IMR-90 (cell line): ENCODE measurements around the gene EIF3A. TPM values are rescaled to one million over a fixed set of nuclear protein-coding genes. Genes with fewer than 3 reads are reported as not detected.

Source experiments
- ATAC-seq: fragments of 200-7000 bp; cut with Tn5 transposase; 2 replicates; pipeline ENCODE4 v1.9.1; 2020; ENCODE audit warnings: low read depth, mild to moderate bottlenecking, moderate library complexity
- BruUV-seq: library from RNA; stranded (reverse); fragments of 400-500 nt; replicated peaks from 2 replicates; lab custom pipeline; 2021; lab: Mats Ljungman, UMichigan
- CTCF ChIA-PET: fragments of 300-600 bp; formaldehyde crosslinking; extraction: SDS; loops from one replicate; lab custom pipeline; 2021; ENCODE audit warnings: antibody characterized with exemption; lab: Yijun Ruan, JAX
- POLR2A ChIA-PET: fragments of 300-600 bp; sonication (Branson Sonifier 250); formaldehyde crosslinking; loops from one replicate; lab custom pipeline; 2022; ENCODE audit warnings: antibody characterized with exemption; ENCODE audit not compliant: unreplicated experiment; lab: Charles Lee
- DNase-seq: peaks from one replicate; pipeline ENCODE4 v3.0.0; 2013
- H2AFZ ChIP-seq: replicated peaks from 2 replicates; pipeline ENCODE3; 2013; ENCODE audit warnings: low read length, mild to moderate bottlenecking; ENCODE audit not compliant: poor library complexity
- H2AK5ac ChIP-seq: 2 replicates; pipeline ENCODE4 v1.6.1; 2013; ENCODE audit warnings: low read depth, low read length, inconsistent platforms
- H2AK9ac ChIP-seq: replicated peaks from 2 replicates; pipeline ENCODE3; 2013; ENCODE audit warnings: mild to moderate bottlenecking, low read depth, low read length, moderate library complexity; ENCODE audit not compliant: poor library complexity
- H2BK120ac ChIP-seq: 2 replicates; pipeline ENCODE4 v1.6.1; 2013; ENCODE audit warnings: low read depth, low read length, inconsistent platforms
- H2BK15ac ChIP-seq: 3 replicates; pipeline ENCODE4 v1.6.1; 2013; ENCODE audit warnings: low read depth, low read length, inconsistent platforms
- H2BK20ac ChIP-seq: 2 replicates; pipeline ENCODE4 v1.6.1; 2013; ENCODE audit warnings: low read depth, mild to moderate bottlenecking, inconsistent platforms, low read length, moderate library complexity
- H2BK5ac ChIP-seq: 2 replicates; pipeline ENCODE4 v1.6.1; 2013; ENCODE audit warnings: mild to moderate bottlenecking, low read depth, low read length, inconsistent platforms; ENCODE audit not compliant: poor library complexity, severe bottlenecking
- H3K14ac ChIP-seq: replicated peaks from 2 replicates; pipeline ENCODE4 v1.6.1; 2013; ENCODE audit warnings: low read depth, low read length, inconsistent platforms
- H3K18ac ChIP-seq: 2 replicates; pipeline ENCODE4 v1.6.1; 2013; ENCODE audit warnings: low read depth, low read length, control low read depth
- H3K23ac ChIP-seq: 2 replicates; pipeline ENCODE4 v1.6.1; 2013; ENCODE audit warnings: low read depth, low read length, inconsistent platforms
- H3K27ac ChIP-seq: 2 replicates; pipeline ENCODE4 v1.5.1; 2013; ENCODE audit warnings: mild to moderate bottlenecking, control low read depth, low read length; ENCODE audit not compliant: insufficient read depth
- H3K27me3 ChIP-seq: 2 replicates; pipeline ENCODE4 v1.6.1; 2013; ENCODE audit warnings: low read length; ENCODE audit not compliant: control insufficient read depth, insufficient read depth
- H3K36me3 ChIP-seq: 2 replicates; pipeline ENCODE4 v1.6.1; 2013; ENCODE audit warnings: low read length, mixed read lengths; ENCODE audit not compliant: control insufficient read depth, insufficient read depth
- H3K4ac ChIP-seq: 2 replicates; pipeline ENCODE4 v1.6.1; 2013; ENCODE audit warnings: low read depth, low read length, inconsistent platforms
- H3K4me1 ChIP-seq: 2 replicates; pipeline ENCODE4 v1.6.1; 2013; ENCODE audit warnings: low read length, mixed read lengths; ENCODE audit not compliant: control insufficient read depth, insufficient read depth
- H3K4me2 ChIP-seq: 2 replicates; pipeline ENCODE4 v1.6.1; 2013; ENCODE audit warnings: low read depth, mild to moderate bottlenecking, control low read depth, low read length, moderate library complexity
- H3K4me3 ChIP-seq: 2 replicates; pipeline ENCODE4 v1.5.1; 2013; ENCODE audit warnings: low read depth, mild to moderate bottlenecking, control low read depth, low read length, moderate library complexity; ENCODE audit not compliant: insufficient read depth
- H3K56ac ChIP-seq: 2 replicates; pipeline ENCODE4 v1.6.1; 2013; ENCODE audit warnings: low read length, inconsistent platforms; ENCODE audit not compliant: insufficient read depth; ENCODE audit errors: extremely low read depth
- H3K79me1 ChIP-seq, 2 experiments: 2 replicates each; pipeline ENCODE4 v1.6.1; 2013; ENCODE audit warnings: low read length in 2 of 2, inconsistent platforms in 1 of 2, low read depth in 1 of 2
- H3K9ac ChIP-seq: 2 replicates; pipeline ENCODE4 v1.6.1; 2013; ENCODE audit warnings: low read depth, low read length, control low read depth
- H3K9me1 ChIP-seq: 2 replicates; pipeline ENCODE4 v1.6.1; 2013; ENCODE audit warnings: low read length, inconsistent platforms; ENCODE audit not compliant: insufficient read depth
- H3K9me3 ChIP-seq: 2 replicates; pipeline ENCODE4 v1.6.1; 2013; ENCODE audit warnings: low read length; ENCODE audit not compliant: control insufficient read depth, insufficient read depth
- H4K20me1 ChIP-seq: 2 replicates; pipeline ENCODE4 v1.6.1; 2013; ENCODE audit warnings: low read length, inconsistent platforms; ENCODE audit not compliant: insufficient read depth
- H4K5ac ChIP-seq: 2 replicates; pipeline ENCODE4 v1.6.1; 2013; ENCODE audit warnings: mild to moderate bottlenecking, low read depth, low read length, control low read depth
- H4K8ac ChIP-seq, 2 experiments: 2 replicates each; pipeline ENCODE4 v1.6.1; 2013; ENCODE audit warnings: low read depth in 2 of 2, low read length in 2 of 2, control low read depth in 1 of 2, inconsistent platforms in 1 of 2
- H4K91ac ChIP-seq: 2 replicates; pipeline ENCODE4 v1.6.1; 2013; ENCODE audit warnings: low read depth, low read length, inconsistent platforms; ENCODE audit not compliant: insufficient read depth
- BHLHE40 ChIP-seq: fragments of 150-350 bp; IDR thresholded peaks from 2 replicates; pipeline ENCODE4 v1.6.1; 2016; ENCODE audit warnings: mild to moderate bottlenecking, low read depth, low read length
- CEBPB ChIP-seq: IDR thresholded peaks from 2 replicates; pipeline ENCODE4 v1.6.1; 2012; ENCODE audit warnings: low read depth, low read length, improper control_type of control experiment
- CHD1 ChIP-seq: IDR thresholded peaks from 2 replicates; pipeline ENCODE4 v1.6.1; 2012; ENCODE audit warnings: low read depth, low read length, improper control_type of control experiment
- CTCF ChIP-seq: conservative IDR thresholded peaks from 2 replicates; pipeline ENCODE4 v1.5.1; 2012; ENCODE audit warnings: mild to moderate bottlenecking, low read depth, low read length, improper control_type of control experiment
- ELK1 ChIP-seq: fragments of 150-350 bp; IDR thresholded peaks from 2 replicates; pipeline ENCODE4 v1.6.1; 2016; ENCODE audit warnings: low read depth, mild to moderate bottlenecking, low read length, moderate library complexity, borderline replicate concordance
- FOS ChIP-seq: fragments of 150-350 bp; IDR thresholded peaks from 2 replicates; pipeline ENCODE4 v1.6.1; 2016; ENCODE audit warnings: low read depth, low read length
- MAFK ChIP-seq: IDR thresholded peaks from 2 replicates; pipeline ENCODE4 v1.6.1; 2012; ENCODE audit warnings: low read depth, low read length, improper control_type of control experiment
- MAZ ChIP-seq: IDR thresholded peaks from 2 replicates; pipeline ENCODE4 v1.6.1; 2012; ENCODE audit warnings: low read depth, mild to moderate bottlenecking, low read length, improper control_type of control experiment, moderate library complexity, borderline replicate concordance
- MXI1 ChIP-seq: IDR thresholded peaks from 2 replicates; pipeline ENCODE4 v1.6.1; 2012; ENCODE audit warnings: low read depth, mild to moderate bottlenecking, low read length, moderate library complexity, borderline replicate concordance
- NFE2L2 ChIP-seq: fragments of 150-350 bp; IDR thresholded peaks from 2 replicates; pipeline ENCODE4 v1.6.1; 2016; ENCODE audit warnings: low read depth, mild to moderate bottlenecking, low read length
- POLR2A ChIP-seq: IDR thresholded peaks from 2 replicates; pipeline ENCODE4 v1.6.1; 2012; ENCODE audit warnings: mild to moderate bottlenecking, low read depth, low read length
- RAD21 ChIP-seq: IDR thresholded peaks from 2 replicates; pipeline ENCODE4 v1.6.1; 2012; ENCODE audit warnings: low read length, improper control_type of control experiment
- RCOR1 ChIP-seq: IDR thresholded peaks from 2 replicates; pipeline ENCODE4 v1.6.1; 2012; ENCODE audit warnings: mild to moderate bottlenecking, low read length, improper control_type of control experiment; ENCODE audit not compliant: insufficient replicate concordance
- RFX5 ChIP-seq: IDR thresholded peaks from 2 replicates; pipeline ENCODE4 v1.8.0; 2012; ENCODE audit warnings: low read depth, mild to moderate bottlenecking, low read length, moderate library complexity
- SMC3 ChIP-seq: fragments of 150-350 bp; IDR thresholded peaks from 2 replicates; pipeline ENCODE4 v1.6.1; 2016; ENCODE audit warnings: low read depth, mild to moderate bottlenecking, antibody characterized with exemption, low read length, moderate library complexity
- USF2 ChIP-seq: fragments of 150-350 bp; IDR thresholded peaks from 2 replicates; pipeline ENCODE4 v1.6.1; 2017; ENCODE audit warnings: mild to moderate bottlenecking, antibody characterized with exemption, low read length, low read depth
- WGBS, 2 experiments: methylation state at CpG; one replicate each; pipeline versions ENCODE4 v1.1.5 to v1.1.7; 2013; ENCODE audit warnings: missing lambda C conversion rate in 2 of 2; ENCODE audit not compliant: insufficient read length in 1 of 2; ENCODE audit errors: extremely low coverage in 2 of 2; 5-methylcytosine and 5-hydroxymethylcytosine counted together
- dilution Hi-C: fragments of 300-500 bp; cut with HindIII; formaldehyde crosslinking; loops from one replicate; pipeline ENCODE4 v1.14.3; 2018; ENCODE audit warnings: low sequenced_read_pairs; ENCODE audit not compliant: unreplicated experiment
- in situ Hi-C: fragments of 300-500 bp; cut with MboI; formaldehyde crosslinking; loops from 3 replicates; pipeline ENCODE4 v1.14.3; 2019; ENCODE audit warnings: low sequenced_read_pairs, inconsistent platforms, mixed read lengths
- intact Hi-C: fragments of 100-400 bp; cut with micrococcal nuclease; formaldehyde crosslinking; loops from 2 replicates; pipeline ENCODE4 v1.10.0; 2022
- polyA plus RNA-seq, 3 experiments: library from polyadenylated mRNA; depleted of rRNA; stranded (reverse); fragments of >200 nt; gene quantifications; 2 replicates each; pipeline ENCODE4 v1.2.3, GENCODE V29; 2012; ENCODE audit warnings: low replicate concordance in 1 of 3
- total RNA-seq: library from RNA; depleted of rRNA; stranded (reverse); fragments of >200 nt; gene quantifications from 2 replicates; pipeline ENCODE4 v1.2.3, GENCODE V29; 2012

EIF3A gene
- total and polyA plus RNA-seq, 2 of the 4 experiments (the other 2 are of a cell fraction), result 49.6 to 145 TPM

- H2AK9ac ChIP-seq, result no peak overlapping the region
- no peak overlapping the region for H2BK5ac ChIP-seq
- no peak overlapping the region for H2AFZ ChIP-seq
- CTCF ChIA-PET, result interaction anchor here (0.6 kb wide), 1 partner anchor 177 kb away, joined by 3 read pairs; no protein-coding TSS in a partner anchor
- H3K56ac ChIP-seq, result no peak overlapping the region
- no peak overlapping the region for H2BK20ac ChIP-seq
- in situ Hi-C loops (no loop called here), dilution Hi-C loops (no loop called here), intact Hi-C loops (no loop called here)
- no peak overlapping the region for H2BK15ac ChIP-seq
- H2AK5ac ChIP-seq, result no peak overlapping the region
- H3K9me1 ChIP-seq, result peaks cover 7% of the 10 kb centered on the region; the same call in 1 of the 2 replicates
- H4K20me1 ChIP-seq, result no peaks in the 10 kb centered on the region
- no peak overlapping the region for H3K23ac ChIP-seq
- H4K91ac ChIP-seq, result no peak overlapping the region
- peaks cover 55% of the 10 kb centered on the region for H3K36me3 ChIP-seq
- no peak overlapping the region for H3K4ac ChIP-seq
- TF ChIP-seq MXI1, result no peak
- no peak for TF ChIP-seq RCOR1
- no peak for TF ChIP-seq POLR2A
- no peak for TF ChIP-seq USF2
- no peak for TF ChIP-seq CTCF
- no peak for TF ChIP-seq BHLHE40
- no peak for TF ChIP-seq RAD21
- no peak for TF ChIP-seq MAZ
- no peak for TF ChIP-seq NFE2L2
- no peak for TF ChIP-seq MAFK
- TF ChIP-seq CEBPB, result no peak
- TF ChIP-seq ELK1, result no peak
- TF ChIP-seq FOS, result no peak
- TF ChIP-seq RFX5, result no peak
- TF ChIP-seq CHD1, result no peak
- TF ChIP-seq SMC3, result no peak
- DNase-seq (no peak), ATAC-seq (no peak)
- no peak overlapping the region for H3K18ac ChIP-seq
- H3K4me2 ChIP-seq, result no peak overlapping the region
- H4K5ac ChIP-seq, result no peak overlapping the region
- no peak overlapping the region for H4K8ac ChIP-seq
- WGBS, 2 experiments, result 100% methylated on average over 1 of the region's 2 CpGs; no CpG with 5 or more reads in 1 of the 2 experiments
- no TSS peak for BruUV-seq
- no peaks in the 10 kb centered on the region for H3K27me3 ChIP-seq
- H3K79me1 ChIP-seq, result peaks cover 7 to 34% of the 10 kb centered on the region in 2 experiments
- H3K4me3 ChIP-seq, result no peak overlapping the region
- no peak overlapping the region for H2BK120ac ChIP-seq
- no peak overlapping the region for H3K27ac ChIP-seq
- H3K9me3 ChIP-seq, result no peaks in the 10 kb centered on the region
- POLR2A ChIA-PET, result no interaction called here
- H3K4me1 ChIP-seq, result peaks cover 14% of the 10 kb centered on the region
- H3K9ac ChIP-seq, result no peak overlapping the region
- no peak overlapping the region for H3K14ac ChIP-seq
Observed at GRCh38 chr10:119125942-119126341, 45.3 kb upstream of the EIF3A start.
